K562 (cell line): ENCODE results near the gene CENPB. TPM values are rescaled to one million over a fixed set of nuclear protein-coding genes. Genes with fewer than 3 reads are reported as not detected.
A peak's percentile ranks its signal among the peaks of the same experiment; 100 is the strongest.

Source experiments
- ATF3 ChIP-seq, 2 experiments: fragments of 450-650 bp in 1 of 2; sonication (generic) in 1 of 2; formaldehyde crosslinking in 1 of 2; IDR thresholded peaks in 1 of 2; conservative IDR thresholded peaks in 1 of 2; 2 replicates each; pipeline versions ENCODE4 v1.6.1 to v1.8.1; 2016 to 2023; ENCODE audit warnings: mild to moderate bottlenecking in 2 of 2, moderate library complexity in 2 of 2, inconsistent platforms in 1 of 2, missing genetic modification reagents in 1 of 2
- CTBP1 ChIP-seq: fragments of 450-650 bp; IDR thresholded peaks from 2 replicates; pipeline ENCODE4 v1.6.1; 2016; ENCODE audit warnings: borderline replicate concordance
- DPF2 ChIP-seq: fragments of 450-650 bp; IDR thresholded peaks from 2 replicates; pipeline ENCODE4 v1.6.1; 2016
- HMGXB4 ChIP-seq: sonication (generic); formaldehyde crosslinking; IDR thresholded peaks from 2 replicates; pipeline ENCODE4 v1.8.1; 2023; ENCODE audit warnings: mild to moderate bottlenecking, missing genetic modification reagents
- KAT7 ChIP-seq: sonication (generic); formaldehyde crosslinking; IDR thresholded peaks from 2 replicates; pipeline ENCODE4 v1.8.0; 2022; ENCODE audit warnings: missing genetic modification reagents, mild to moderate bottlenecking, borderline replicate concordance
- KDM5B ChIP-seq: fragments of 200-600 bp; sonication (generic); IDR thresholded peaks from 2 replicates; pipeline ENCODE4 v1.6.1; 2012; ENCODE audit warnings: low read depth, mild to moderate bottlenecking, moderate library complexity, low read length, control low read depth, inconsistent platforms; ENCODE audit not compliant: insufficient replicate concordance
- L3MBTL2 ChIP-seq: fragments of 450-650 bp; IDR thresholded peaks from 2 replicates; pipeline ENCODE4 v1.6.1; 2016; ENCODE audit warnings: mild to moderate bottlenecking, moderate library complexity
- NCOR1 ChIP-seq: fragments of 450-650 bp; IDR thresholded peaks from 2 replicates; pipeline ENCODE4 v1.6.1; 2016; ENCODE audit warnings: mild to moderate bottlenecking, moderate library complexity
- NFIC ChIP-seq: fragments of 450-650 bp; IDR thresholded peaks from 2 replicates; pipeline ENCODE4 v1.6.1; 2017; ENCODE audit warnings: mild to moderate bottlenecking, inconsistent platforms
- POLR2A ChIP-seq: fragments of 450-650 bp; conservative IDR thresholded peaks from 2 replicates; pipeline ENCODE4 v1.6.1; 2016
- SAFB2 ChIP-seq: fragments of 200-400 bp; formaldehyde crosslinking; IDR thresholded peaks from 2 replicates; pipeline ENCODE4 v1.6.1; 2018; ENCODE audit warnings: borderline replicate concordance, low read length, low read depth, moderate library complexity; ENCODE audit not compliant: severe bottlenecking
- SMARCA4 ChIP-seq: fragments of 450-650 bp; IDR thresholded peaks from 2 replicates; pipeline ENCODE4 v1.6.1; 2016
- SP1 ChIP-seq: sonication (generic); formaldehyde crosslinking; IDR thresholded peaks from 2 replicates; pipeline ENCODE4 v1.8.1; 2022; ENCODE audit warnings: mild to moderate bottlenecking, missing genetic modification reagents
- SUPT5H ChIP-seq: fragments of 450-650 bp; IDR thresholded peaks from 2 replicates; pipeline ENCODE4 v1.6.1; 2016
- TRIM28 ChIP-seq: fragments of 450-650 bp; IDR thresholded peaks from 2 replicates; pipeline ENCODE4 v1.6.1; 2017
- ZNF592 ChIP-seq: fragments of 450-650 bp; IDR thresholded peaks from 2 replicates; pipeline ENCODE4 v1.6.1; 2017; ENCODE audit warnings: antibody characterized with exemption, mild to moderate bottlenecking
- ZNF778 ChIP-seq: fragments of 450-650 bp; formaldehyde crosslinking; IDR thresholded peaks from 2 replicates; pipeline ENCODE4 v1.4.0; 2020; ENCODE audit warnings: mild to moderate bottlenecking, moderate library complexity
- ZZZ3 ChIP-seq: fragments of 450-650 bp; IDR thresholded peaks from 2 replicates; pipeline ENCODE4 v1.6.1; 2016; ENCODE audit warnings: antibody characterized with exemption, mild to moderate bottlenecking, moderate library complexity
- polyA plus RNA-seq, 8 experiments: library from polyadenylated mRNA; depleted of rRNA in 4 of 8; stranded (reverse) in 5 of 8; unstranded in 3 of 8; fragments of >200 nt; fragmentation: Nextera tagmentation in 2 of 8; fragmentation: Illumina TruSeq in 1 of 8; extraction: Ambion mirVana in 2 of 8; extraction: Trizol in 1 of 8; gene quantifications; 2 replicates each; pipeline versions ENCODE4 v1.2.1 to v1.2.3, GENCODE V29; 2011 to 2014; ENCODE audit warnings: inconsistent platforms in 1 of 8, missing spikeins in 1 of 8
- total RNA-seq, 7 experiments: library from RNA; depleted of rRNA in 6 of 7; stranded (reverse); fragments of >200 nt in 6 of 7; fragmentation: Illumina TruSeq in 2 of 7; extraction: Trizol in 2 of 7; gene quantifications; 2 replicates each; pipeline versions ENCODE4 v1.2.1 to v1.2.3, GENCODE V29; 2011 to 2021; ENCODE audit warnings: low replicate concordance in 1 of 7

Gene CENPB
- total and polyA plus RNA-seq, 9 of the 15 experiments (the other 6 are each of a cell fraction or from before 2014, with no cell fraction given) = 0.17 to 70.8 (median 24.9) TPM

GRCh38 chr20:3744806-3745685 is 41.5 kb downstream of the CENPB start (continued):
- 0 out of 2 replicates have a peak, but pooled peaks have one; percentile 35 for TF ChIP-seq SUPT5H
- peak; percentile 61; the same call in 1 of the 2 replicates for TF ChIP-seq DPF2
- no peak for TF ChIP-seq ZZZ3
- TF ChIP-seq CTBP1 = 0 out of 2 replicates have a peak, but pooled peaks have one; percentile 32
- peak; percentile 35; the same call in 1 of the 2 replicates for TF ChIP-seq KAT7 (CRISPR knock-in tag)
- TF ChIP-seq ZNF592 = no peak
- TF ChIP-seq POLR2A = peak; percentile 52
- peak; percentile 79 for TF ChIP-seq ATF3 (IDR thresholded peaks at IDR 0.05)
- no peak for TF ChIP-seq ATF3 (CRISPR knock-in tag; conservative IDR thresholded peaks at IDR 0.05)
- no peak for TF ChIP-seq ZNF778 (CRISPR knock-in tag)
- no peak for TF ChIP-seq HMGXB4 (CRISPR knock-in tag)
- TF ChIP-seq SMARCA4 = peak; percentile 66; the same call in 1 of the 2 replicates
- peak; percentile 31 for TF ChIP-seq KDM5B
- no peak for TF ChIP-seq NFIC
- peak; percentile 66; the same call in 1 of the 2 replicates for TF ChIP-seq SP1 (CRISPR knock-in tag)
- peak; percentile 76 for TF ChIP-seq L3MBTL2
- TF ChIP-seq TRIM28 = peak; percentile 62; the same call in 1 of the 2 replicates
- no peak for TF ChIP-seq SAFB2
- TF ChIP-seq NCOR1 = no peak
